ENCODE measurements around the gene ST6GAL2.

The ST6GAL2 gene

GRCh38 chr2:106827158-106827557 lies 58.8 kb downstream of the ST6GAL2 start:
- no peak for DNase-seq (ENCODE audit: low read depth, low spot score)

DNA sequence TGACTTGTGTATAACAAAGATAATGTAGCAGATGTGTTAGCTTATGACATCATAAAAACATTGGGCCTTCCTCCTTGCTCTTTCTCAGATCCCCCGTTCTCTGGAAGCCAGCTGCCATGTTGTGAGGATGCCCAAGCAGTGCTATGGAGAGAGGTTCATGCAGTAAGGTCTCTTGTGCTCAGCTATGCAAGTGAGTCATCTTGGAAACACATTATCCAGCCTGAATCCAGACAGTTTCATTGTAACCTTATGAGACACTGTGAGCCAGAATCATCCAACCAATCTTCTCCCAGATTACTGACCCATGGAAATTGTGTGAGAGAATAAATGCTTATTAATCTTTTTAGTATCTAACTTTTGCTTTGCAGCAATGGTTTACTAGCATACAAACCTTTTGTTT lies 60.8 kb downstream of the ST6GAL2 start:
- no peak for DNase-seq (ENCODE audit: low read depth, low spot score)

DNA sequence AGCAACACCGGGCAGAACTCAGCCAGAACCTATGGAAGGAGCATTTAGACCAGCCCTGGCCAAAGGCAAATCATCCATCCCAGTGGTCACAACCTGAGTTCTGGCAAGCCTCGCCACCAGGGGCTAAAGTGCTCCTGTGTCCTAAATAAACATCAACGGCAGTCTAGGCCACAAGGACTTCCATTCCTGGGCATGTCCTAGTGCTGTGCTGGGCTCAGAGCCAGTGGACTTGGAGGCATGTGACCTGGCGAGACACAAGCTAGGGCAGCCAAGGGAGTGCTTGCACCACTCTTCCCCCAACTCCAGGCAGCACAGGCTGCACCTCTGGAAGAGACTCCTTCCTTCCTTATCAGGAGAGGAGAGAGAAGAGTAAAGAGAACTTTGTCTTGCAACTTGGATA lies 69.0 kb downstream of the ST6GAL2 start:
- DNase-seq (ENCODE audit: low read depth, low spot score) = no peak

DNA sequence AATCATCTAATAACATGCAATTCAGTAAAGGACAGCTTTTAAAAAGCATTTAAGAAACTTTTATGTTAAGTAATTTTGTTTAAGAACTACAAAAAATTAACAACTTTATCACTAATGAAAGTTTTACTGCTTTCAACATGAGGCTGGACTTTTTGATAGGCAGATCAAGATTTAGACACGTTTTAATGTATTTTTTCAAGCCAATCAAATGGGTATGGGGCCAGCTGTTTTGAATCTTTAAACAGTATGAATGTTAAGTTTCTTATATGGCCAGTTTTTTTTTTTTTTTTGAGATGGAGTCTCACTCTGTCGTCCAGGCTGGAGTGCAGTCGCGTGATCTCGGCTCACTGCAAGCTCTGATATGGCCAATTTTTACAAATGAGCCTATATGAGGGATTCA lies 73.1 kb downstream of the ST6GAL2 start:
- DNase-seq (ENCODE audit: low read depth, low spot score) = no peak

DNA sequence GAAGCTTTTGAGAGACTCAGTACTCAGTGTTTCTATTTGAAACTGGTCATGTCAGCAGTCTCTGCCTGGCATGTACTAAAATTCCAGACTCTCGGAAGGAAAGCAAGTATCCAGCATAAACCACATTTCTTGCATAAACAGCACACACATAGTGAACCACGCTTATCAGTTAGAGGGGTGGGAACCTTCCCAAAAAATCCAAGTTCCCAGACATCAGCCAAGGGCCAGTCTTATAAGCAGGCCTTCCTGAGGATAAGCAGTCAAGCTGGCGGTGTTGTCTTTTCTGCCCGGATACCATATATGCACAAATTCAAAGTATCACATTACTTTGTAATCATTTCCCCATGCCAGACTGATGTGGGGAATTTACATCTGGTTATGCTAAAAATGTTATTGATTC lies 73.6 kb downstream of the ST6GAL2 start:
- DNase-seq (ENCODE audit: low read depth, low spot score) = no peak

DNA sequence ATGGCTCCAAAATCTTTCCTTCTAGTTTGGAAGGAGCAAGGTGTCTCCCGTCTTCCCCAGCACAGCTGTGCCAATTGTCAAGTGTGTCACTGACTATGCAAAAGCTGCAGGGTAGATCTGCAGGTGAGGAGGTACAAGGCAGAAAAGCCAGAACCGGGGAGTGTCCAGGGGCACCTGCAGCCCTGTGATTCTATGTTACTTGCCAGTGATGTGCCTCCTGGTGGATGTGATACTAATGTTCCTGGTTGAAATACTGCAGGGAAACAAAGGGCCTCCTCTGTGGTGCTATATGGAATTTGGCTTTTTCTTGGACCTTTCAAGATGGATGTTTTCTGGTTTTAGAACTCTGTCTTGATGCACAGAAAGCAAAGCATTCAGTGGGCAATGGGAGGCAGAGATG lies 80.3 kb downstream of the ST6GAL2 start:
- DNase-seq (ENCODE audit: low read depth, low spot score) = no peak

DNA sequence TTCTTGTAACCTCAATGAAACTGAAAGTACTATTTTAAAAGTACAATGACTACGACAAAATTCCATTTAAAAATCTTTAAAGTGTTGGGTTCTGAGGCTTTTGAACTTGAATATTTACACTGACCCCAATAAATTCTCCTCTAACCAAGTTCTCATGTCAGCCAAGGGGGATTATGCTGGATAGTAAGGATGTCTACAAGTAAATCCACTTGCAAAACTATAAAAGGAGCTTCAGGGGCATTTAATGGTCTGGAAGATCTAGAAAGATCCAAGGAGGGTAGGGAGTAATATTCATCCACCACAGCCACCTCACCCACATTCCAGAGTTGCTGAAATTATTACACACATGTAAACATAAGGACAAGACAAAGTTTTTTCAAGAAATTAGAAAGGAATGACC lies 81.8 kb downstream of the ST6GAL2 start:
- DNase-seq (ENCODE audit: low read depth, low spot score) = no peak

GRCh38 chr2:106800976-106801655 lies 84.9 kb downstream of the ST6GAL2 start:
- no peak for DNase-seq (ENCODE audit: low read depth, low spot score)

DNA sequence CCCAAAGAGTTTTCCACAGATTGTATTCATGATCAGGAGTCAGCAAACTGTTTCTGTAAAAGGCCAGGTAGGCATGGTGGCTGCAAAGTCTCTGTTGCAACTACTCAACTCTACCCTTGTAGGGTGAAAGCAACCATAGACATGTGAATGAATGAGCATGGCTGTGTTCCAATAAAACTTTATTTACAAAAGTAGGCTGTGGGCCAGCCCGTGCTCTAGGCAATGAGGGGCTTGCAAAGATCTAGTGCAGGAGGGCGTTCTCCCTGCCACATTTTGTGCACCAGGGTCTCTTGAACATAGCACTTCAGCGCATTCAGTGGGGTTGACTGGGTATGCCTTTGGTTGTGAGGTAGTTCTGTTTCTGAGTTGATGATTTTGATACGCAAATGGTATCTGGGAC lies 85.8 kb downstream of the ST6GAL2 start:
- DNase-seq (ENCODE audit: low read depth, low spot score) = no peak

- DNase-seq (ENCODE audit: low read depth, low spot score) = no peak
Measured at GRCh38 chr2:106798826-106799552, 87.0 kb downstream of the ST6GAL2 start.

- DNase-seq (ENCODE audit: low read depth, low spot score) = no peak
Measured at GRCh38 chr2:106797494-106797893, 88.5 kb downstream of the ST6GAL2 start.

DNA sequence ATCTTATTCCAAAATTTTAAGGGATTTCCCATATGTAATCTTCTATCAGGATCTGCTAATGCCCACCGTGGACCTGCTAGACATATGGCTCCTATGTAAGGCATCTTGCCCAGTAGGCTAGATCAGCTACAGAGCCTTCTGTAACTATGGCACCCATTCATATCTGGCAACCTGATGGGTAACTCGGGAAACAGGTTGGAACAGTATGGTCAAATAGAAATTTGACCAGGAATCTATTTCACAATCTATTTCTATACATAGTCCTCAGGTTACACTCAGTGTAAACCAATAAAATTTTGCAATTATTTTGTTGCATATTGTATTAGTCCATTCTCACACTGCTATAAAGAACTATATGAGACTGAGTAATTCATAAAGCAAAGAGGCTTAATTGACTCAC lies 93.3 kb downstream of the ST6GAL2 start:
- no peak for DNase-seq (ENCODE audit: low read depth, low spot score)

DNA sequence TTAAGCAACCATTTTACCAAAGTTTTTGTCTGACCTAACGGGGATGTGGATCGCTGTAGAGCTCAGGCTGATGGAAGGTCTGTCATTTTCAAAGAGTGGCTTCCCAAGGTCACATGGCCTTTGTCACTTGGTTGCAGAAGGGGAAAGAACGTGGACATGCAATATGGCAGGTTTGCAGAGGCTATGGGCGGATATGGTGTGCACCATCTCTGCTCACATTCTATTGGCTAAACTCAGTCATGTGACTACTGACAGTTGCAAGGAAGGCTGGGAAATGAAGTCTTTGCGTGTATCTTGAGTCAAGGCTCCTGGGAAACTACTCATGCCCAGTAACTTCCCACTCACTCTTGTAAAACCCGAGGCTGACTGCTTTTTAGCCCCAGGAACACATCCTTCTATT lies 96.8 kb downstream of the ST6GAL2 start:
- no peak for DNase-seq (ENCODE audit: low read depth, low spot score)

- DNase-seq (ENCODE audit: low read depth, low spot score) = no peak
Measured at GRCh38 chr2:106782681-106783080, 103.3 kb downstream of the ST6GAL2 start.

DNA sequence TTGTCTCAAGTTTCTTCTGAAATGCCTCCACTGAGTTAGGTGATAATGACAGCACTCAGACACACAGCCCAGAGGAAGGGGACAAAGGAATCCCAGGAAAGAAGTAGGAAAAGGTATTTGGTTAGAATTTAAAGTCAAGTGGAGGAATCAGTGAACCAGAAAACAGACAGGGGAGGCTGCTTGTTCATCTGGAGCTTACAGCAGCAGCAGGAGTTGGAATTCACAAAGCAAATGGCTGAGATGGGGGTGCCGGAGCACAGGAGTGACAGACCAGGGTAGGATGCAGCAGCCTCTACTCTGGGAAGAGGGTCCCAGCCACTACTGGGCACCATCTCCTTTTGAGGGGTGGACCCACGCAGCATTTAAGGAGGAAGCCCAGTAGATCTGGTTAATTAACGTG lies 104.8 kb downstream of the ST6GAL2 start:
- DNase-seq (ENCODE audit: low read depth, low spot score) = no peak

- no peak for DNase-seq (ENCODE audit: low read depth, low spot score)
Measured at GRCh38 chr2:106771811-106772210, 114.2 kb downstream of the ST6GAL2 start.

- no peak for DNase-seq (ENCODE audit: low read depth, low spot score)
Measured at GRCh38 chr2:106770986-106771385, 115.0 kb downstream of the ST6GAL2 start.

DNA sequence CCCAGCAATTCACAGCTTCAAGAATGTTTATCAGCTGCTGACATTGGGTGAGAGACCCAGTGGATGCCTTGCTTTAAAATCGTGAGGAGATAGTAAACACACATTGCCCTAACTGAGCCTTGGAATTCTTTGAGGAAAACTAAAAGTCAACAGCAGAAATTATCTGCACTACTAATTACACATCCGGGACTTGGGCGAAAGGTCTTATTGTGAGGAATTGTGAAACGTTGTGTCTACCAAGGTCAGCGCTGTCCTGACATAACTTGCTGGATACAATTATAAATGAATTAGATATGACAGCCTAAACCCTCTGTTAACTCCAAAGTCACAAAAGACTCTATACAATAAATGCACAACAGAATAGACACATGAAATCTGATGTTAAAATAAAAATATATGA lies 121.4 kb downstream of the ST6GAL2 start:
- no peak for DNase-seq (ENCODE audit: low read depth, low spot score)

- no peak for DNase-seq (ENCODE audit: low read depth, low spot score)
Measured at GRCh38 chr2:106759966-106760365, 126.0 kb downstream of the ST6GAL2 start.

GRCh38 chr2:106758901-106759497 lies 127.0 kb downstream of the ST6GAL2 start:
- DNase-seq (ENCODE audit: low read depth, low spot score) = no peak

All from activated CD4-positive, CD25-positive, alpha-beta regulatory T cell treated with anti-CD3 and anti-CD28 coated beads, Interleukin-2, amount 50 U/mL, for 16 hours (primary cell).